Activated CD8-positive, alpha-beta memory T cell treated with anti-CD3 and anti-CD28 coated beads, Interleukin-2, amount 10 ng/mL, durations not matched to agents 7 days and 5 days (primary cell): ENCODE results near the gene DCANP1. TPM values are rescaled to one million over a fixed set of nuclear protein-coding genes. Genes with fewer than 3 reads are reported as not detected.

Experiments used
- ATAC-seq: fragments of 150-1000 bp; cut with Tn5 transposase; one replicate; pipeline ENCODE4 v1.10.0; 2021; ENCODE audit warnings: moderate library complexity
- CTCF ChIA-PET: fragments of 350-600 bp; sonication (Branson Sonifier 250); formaldehyde crosslinking; loops from one replicate; lab custom pipeline; 2021; ENCODE audit warnings: antibody characterized with exemption; lab: Charles Lee
- DNase-seq: peaks from one replicate; pipeline ENCODE4 v3.0.0-alpha.2; 2020
- H3K27ac Mint-ChIP-seq: one replicate; pipeline ENCODE4 v1.8.0; 2021; ENCODE audit warnings: mild to moderate bottlenecking, mixed read lengths
- H3K27me3 Mint-ChIP-seq: one replicate; pipeline ENCODE4 v1.8.0; 2021; ENCODE audit warnings: mixed read lengths
- H3K36me3 Mint-ChIP-seq: one replicate; pipeline ENCODE4 v1.8.0; 2021; ENCODE audit warnings: mild to moderate bottlenecking, mixed read lengths
- H3K4me1 Mint-ChIP-seq: one replicate; pipeline ENCODE4 v1.8.0; 2021; ENCODE audit warnings: mixed read lengths
- H3K4me3 Mint-ChIP-seq: one replicate; pipeline ENCODE4 v1.8.0; 2021; ENCODE audit warnings: mild to moderate bottlenecking, moderate library complexity, mixed read lengths
- H3K9me3 Mint-ChIP-seq: one replicate; pipeline ENCODE4 v1.8.0; 2022; ENCODE audit warnings: low read depth, mixed read lengths
- total RNA-seq, 2 experiments: library from RNA; stranded (reverse); gene quantifications; one replicate each; pipeline ENCODE4 v1.2.3, GENCODE V29; 2021

DCANP1 gene
- total RNA-seq, 2 experiments from 2014 or later = not detected

- Mint-ChIP-seq H3K4me3 (no peak overlapping the region), H3K27me3 (peaks cover 44% of the 10 kb centered on the region), H3K4me1 (no peaks in the 10 kb centered on the region), H3K36me3 (no peaks in the 10 kb centered on the region), H3K9me3 (no peaks in the 10 kb centered on the region), H3K27ac (no peak overlapping the region)
- DNase-seq (no peak), ATAC-seq (no peak)
- CTCF ChIA-PET = interaction anchor here (0.6 kb wide), 1 partner anchor 10 kb away, joined by 3 read pairs; no protein-coding TSS in a partner anchor
Observed at GRCh38 chr5:135473956-135474670, 27.0 kb upstream of the DCANP1 start.

GRCh38 chr5:135472141-135472540 is 25.0 kb upstream of the DCANP1 start:
- no peak for DNase-seq
- Mint-ChIP-seq H3K4me3 (no peak overlapping the region), H3K36me3 (no peaks in the 10 kb centered on the region), H3K27me3 (peaks cover 57% of the 10 kb centered on the region), H3K27ac (no peak overlapping the region), H3K4me1 (no peaks in the 10 kb centered on the region), H3K9me3 (no peaks in the 10 kb centered on the region)
- no peak for ATAC-seq
- CTCF ChIA-PET = interaction anchor here (0.7 to 1.7 kb wide), 4 partner anchors 10 to 94 kb away, joined by 3 to 6 read pairs (median 4); no protein-coding TSS in a partner anchor

GRCh38 chr5:135471726-135472125 is 24.6 kb upstream of the DCANP1 start:
- peaks cover 57% of the 10 kb centered on the region for H3K27me3 Mint-ChIP-seq
- DNase-seq (no peak), ATAC-seq (no peak)
- H3K9me3 Mint-ChIP-seq = no peaks in the 10 kb centered on the region
- H3K36me3 Mint-ChIP-seq = no peaks in the 10 kb centered on the region
- H3K4me3 Mint-ChIP-seq = no peak overlapping the region
- no peak overlapping the region for H3K27ac Mint-ChIP-seq
- no peaks in the 10 kb centered on the region for H3K4me1 Mint-ChIP-seq
- CTCF ChIA-PET = interaction anchor here (0.7 to 1.7 kb wide), 4 partner anchors 9 to 94 kb away, joined by 3 to 6 read pairs (median 4); no protein-coding TSS in a partner anchor

DNA sequence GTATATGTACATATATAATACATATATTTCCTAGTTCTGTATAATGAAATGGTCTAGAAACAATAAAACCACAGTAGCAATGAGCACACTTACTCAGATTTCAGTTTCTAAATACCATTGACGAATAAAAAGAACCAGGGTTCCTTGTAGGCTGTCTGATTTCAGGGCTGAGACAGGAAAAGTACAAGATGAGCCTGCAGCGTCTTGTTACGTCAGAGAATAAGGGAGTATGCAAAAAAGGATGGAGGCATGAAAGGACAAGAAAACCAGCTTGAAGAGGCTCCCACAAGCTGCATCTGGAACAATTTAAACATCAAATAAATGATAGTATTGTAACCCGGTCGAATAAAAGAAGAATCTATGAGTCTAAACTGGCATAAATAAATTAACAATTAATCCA is 22.8 kb upstream of the DCANP1 start:
- Mint-ChIP-seq H3K4me3 (no peak overlapping the region), H3K4me1 (peaks cover 3% of the 10 kb centered on the region), H3K9me3 (no peaks in the 10 kb centered on the region), H3K27me3 (peaks cover 66% of the 10 kb centered on the region), H3K36me3 (no peaks in the 10 kb centered on the region), H3K27ac (no peak overlapping the region)
- CTCF ChIA-PET = interaction anchor here (1.0 to 2.0 kb wide), 4 partner anchors 13 to 96 kb away, joined by 3 to 5 read pairs (median 4); no protein-coding TSS in a partner anchor
- DNase-seq = no peak
- ATAC-seq = no peak

DNA sequence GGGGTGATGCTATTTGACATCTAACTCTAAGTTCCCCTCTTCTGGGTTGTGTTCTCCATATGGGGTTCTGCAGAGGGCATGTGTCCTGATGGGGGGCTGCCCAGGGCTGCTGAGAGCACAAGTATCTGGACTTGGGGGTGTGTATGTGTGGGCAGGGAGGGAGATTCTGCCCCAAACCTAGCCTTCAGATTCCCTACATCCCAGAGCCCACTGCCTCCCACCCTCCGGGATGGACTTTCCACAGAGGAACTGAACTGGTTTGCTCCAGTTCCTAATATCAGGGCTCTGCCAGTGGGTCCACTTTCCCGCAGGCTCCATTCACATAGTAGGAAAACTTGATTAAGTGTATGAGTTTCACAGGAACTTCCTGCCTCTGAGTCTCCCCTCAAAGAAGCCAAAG is 21.4 kb upstream of the DCANP1 start:
- Mint-ChIP-seq H3K36me3 (no peaks in the 10 kb centered on the region), H3K4me1 (peaks cover 3% of the 10 kb centered on the region), H3K4me3 (no peak overlapping the region), H3K27me3 (peaks cover 72% of the 10 kb centered on the region), H3K27ac (no peak overlapping the region), H3K9me3 (no peaks in the 10 kb centered on the region)
- CTCF ChIA-PET = interaction anchor here (0.8 to 4.9 kb wide), 4 partner anchors 11 to 98 kb away, joined by 3 to 41 read pairs (median 4); no protein-coding TSS in a partner anchor
- no peak for DNase-seq
- no peak for ATAC-seq

GRCh38 chr5:135467871-135468485 is 20.8 kb upstream of the DCANP1 start:
- CTCF ChIA-PET = interaction anchor here (1.1 to 14.8 kb wide), 5 partner anchors 10 to 99 kb away, joined by 3 to 350 read pairs (median 17); no protein-coding TSS in a partner anchor
- DNase-seq = no peak
- no peak overlapping the region for H3K4me3 Mint-ChIP-seq

DNA sequence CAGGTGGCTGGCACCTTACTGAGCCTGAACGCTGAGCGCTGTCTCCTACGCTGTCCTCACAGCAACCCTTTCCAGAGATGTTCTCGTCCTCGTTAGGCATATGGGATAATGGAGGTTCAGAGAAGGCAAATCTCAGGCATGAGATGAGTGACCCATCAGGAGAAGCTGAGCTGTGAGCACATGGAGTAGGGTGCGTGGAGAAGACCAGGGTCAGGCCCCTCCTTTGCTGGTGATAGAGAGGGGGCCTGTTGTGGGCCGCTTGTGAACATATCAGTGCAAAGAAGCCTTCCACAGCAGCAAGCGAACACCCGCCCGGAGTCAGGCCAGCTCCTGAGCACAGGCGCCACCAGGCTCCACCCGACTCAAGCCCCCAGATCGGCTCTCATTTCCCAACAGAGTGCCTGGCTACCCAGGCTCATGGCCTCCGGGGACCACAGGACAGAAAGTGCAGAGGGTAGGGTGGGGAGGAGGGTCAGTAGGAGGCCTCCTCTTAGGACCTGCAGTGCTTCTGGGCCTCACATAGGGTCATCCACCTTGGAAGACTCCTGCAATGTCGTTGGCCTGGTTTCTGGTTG is 20.0 kb upstream of the DCANP1 start:
- no peak overlapping the region for H3K27ac Mint-ChIP-seq
- DNase-seq = no peak
- CTCF ChIA-PET = interaction anchor here (1.1 to 14.8 kb wide), 13 partner anchors 8 to 359 kb away, joined by 3 to 350 read pairs (median 6); no protein-coding TSS in a partner anchor
- no peaks in the 10 kb centered on the region for H3K36me3 Mint-ChIP-seq
- peaks cover 3% of the 10 kb centered on the region for H3K4me1 Mint-ChIP-seq
- peaks cover 75% of the 10 kb centered on the region for H3K27me3 Mint-ChIP-seq
- no peak overlapping the region for H3K4me3 Mint-ChIP-seq
- ATAC-seq = no peak
- H3K9me3 Mint-ChIP-seq = no peaks in the 10 kb centered on the region

More at GRCh38 chr5:135467871-135468485, 20.8 kb upstream of the DCANP1 start:
- no peak overlapping the region for H3K27ac Mint-ChIP-seq
- H3K36me3 Mint-ChIP-seq = no peaks in the 10 kb centered on the region
- H3K9me3 Mint-ChIP-seq = no peaks in the 10 kb centered on the region
- H3K27me3 Mint-ChIP-seq = peaks cover 73% of the 10 kb centered on the region
- ATAC-seq = no peak
- H3K4me1 Mint-ChIP-seq = peaks cover 3% of the 10 kb centered on the region

DNA sequence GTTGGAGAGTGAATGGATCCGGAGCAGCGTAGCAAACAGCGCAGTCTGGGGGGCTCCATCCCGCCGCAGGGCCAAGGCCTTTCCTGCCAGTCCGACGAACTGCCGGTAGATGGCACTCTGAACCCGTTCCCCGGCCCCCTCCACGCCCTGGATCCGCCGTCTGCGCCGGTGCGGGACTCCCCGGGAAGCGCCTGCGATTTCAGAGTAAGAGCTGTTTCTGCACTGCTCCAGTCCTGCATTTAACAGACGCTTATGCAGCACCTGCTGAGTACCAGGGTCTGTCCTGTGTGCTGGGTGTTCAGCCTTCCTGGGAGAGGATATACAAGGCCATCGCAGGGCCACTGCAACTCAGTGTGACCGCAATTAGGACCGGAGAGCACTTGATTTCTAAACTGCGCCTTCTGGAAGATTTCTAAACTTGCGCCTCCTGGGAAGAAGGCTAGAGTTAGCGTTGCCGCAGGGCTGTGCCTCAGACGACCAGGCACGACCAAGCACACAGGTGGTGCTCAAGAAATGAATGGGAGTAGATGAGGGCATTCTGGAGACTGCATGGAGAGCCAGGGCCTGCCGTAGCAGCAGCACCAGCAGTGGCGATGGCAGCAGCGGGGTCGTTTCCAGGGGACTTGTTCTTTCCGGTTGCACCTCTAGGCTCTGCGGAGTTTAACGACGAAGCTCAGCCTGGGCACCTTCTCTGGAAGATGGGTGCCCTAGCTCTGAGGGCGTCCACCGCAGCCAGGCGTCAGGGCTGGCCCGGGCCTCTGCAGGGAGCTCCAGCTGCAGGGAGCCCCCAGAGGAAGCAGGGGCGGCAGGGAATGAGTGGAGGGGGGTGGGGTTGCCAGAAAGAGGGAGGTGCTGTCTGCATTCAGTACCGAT is 19.3 kb upstream of the DCANP1 start:
- Mint-ChIP-seq H3K4me1 (peaks cover 3% of the 10 kb centered on the region), H3K9me3 (no peaks in the 10 kb centered on the region), H3K36me3 (no peaks in the 10 kb centered on the region), H3K27ac (no peak overlapping the region), H3K4me3 (no peak overlapping the region), H3K27me3 (peaks cover 69% of the 10 kb centered on the region)
- ATAC-seq (peak; percentile 83), DNase-seq (peak; percentile 77)
- CTCF ChIA-PET = interaction anchor here (0.6 to 14.8 kb wide), 23 partner anchors 9 to 364 kb away, joined by 3 to 350 read pairs (median 4); partner anchors contain the start of gene DCANP1

- Mint-ChIP-seq H3K9me3 (no peaks in the 10 kb centered on the region), H3K4me3 (no peak overlapping the region), H3K27ac (no peak overlapping the region), H3K36me3 (no peaks in the 10 kb centered on the region), H3K27me3 (peaks cover 65% of the 10 kb centered on the region), H3K4me1 (peaks cover 3% of the 10 kb centered on the region)
- no peak for ATAC-seq
- CTCF ChIA-PET = interaction anchor here (0.7 to 14.8 kb wide), 19 partner anchors 8 to 365 kb away, joined by 3 to 350 read pairs (median 4); partner anchors contain the start of gene DCANP1
- DNase-seq = no peak
Observed at GRCh38 chr5:135465391-135466122, 18.4 kb upstream of the DCANP1 start.

DNA sequence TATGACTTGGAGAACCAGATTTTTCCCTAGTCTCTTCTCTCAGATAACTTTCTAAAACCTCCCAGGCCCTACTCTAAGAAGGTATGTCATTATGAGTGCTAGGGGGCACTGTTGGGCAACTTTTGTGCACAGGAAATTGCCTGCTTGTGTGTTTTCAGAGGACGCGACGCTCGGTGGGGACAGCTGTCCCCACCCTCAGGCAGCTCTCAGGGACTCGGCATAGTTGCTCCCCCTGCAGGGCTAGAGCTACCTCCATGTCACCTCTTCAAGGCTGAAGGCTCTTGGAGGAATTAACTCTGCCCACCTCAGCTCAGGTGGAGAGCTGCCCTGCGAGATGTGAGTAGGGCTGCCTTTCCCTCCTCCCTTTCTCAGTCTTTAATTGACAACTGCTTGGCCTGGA is 15.2 kb upstream of the DCANP1 start:
- CTCF ChIA-PET = interaction anchor here (0.7 to 14.8 kb wide), 10 partner anchors 10 to 372 kb away, joined by 3 to 350 read pairs (median 4); partner anchors contain the start of gene SLC25A48

DNA sequence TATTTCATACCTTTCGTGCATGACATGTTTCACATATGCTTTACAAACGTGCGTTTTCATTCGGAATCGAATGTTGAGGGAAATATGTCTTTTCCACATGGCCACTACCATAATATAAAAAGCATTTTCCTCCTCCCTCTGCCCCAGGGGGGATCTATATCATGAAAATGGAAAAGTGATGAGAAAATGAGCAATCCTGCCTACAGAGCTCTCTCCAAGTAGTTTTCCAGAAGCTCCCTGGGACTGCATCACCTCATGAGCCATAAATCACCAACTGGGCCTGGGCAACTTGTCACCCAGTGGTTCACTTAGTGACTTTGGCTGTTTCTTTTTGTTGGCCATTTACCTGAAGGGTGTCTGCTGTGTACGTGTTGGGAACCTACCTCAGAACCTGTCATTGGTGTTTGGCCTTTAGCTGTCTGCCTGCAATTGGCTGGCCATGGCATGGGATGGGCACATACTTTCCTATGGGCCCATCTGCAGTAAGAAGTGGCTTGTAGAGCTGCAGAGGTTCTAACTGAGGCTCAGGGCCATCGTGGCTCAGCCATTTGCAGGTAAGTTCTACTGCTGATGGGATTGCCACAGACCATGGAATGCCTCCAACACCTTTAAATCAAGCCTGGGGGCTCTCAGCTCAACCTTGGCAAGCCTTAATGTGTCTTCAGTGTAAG is 14.5 kb upstream of the DCANP1 start:
- ATAC-seq = no peak
- CTCF ChIA-PET = interaction anchor here (0.7 to 14.8 kb wide), 9 partner anchors 12 to 373 kb away, joined by 3 to 350 read pairs (median 4); partner anchors contain the start of gene SLC25A48
- DNase-seq = no peak
- no peaks in the 10 kb centered on the region for H3K9me3 Mint-ChIP-seq
- no peak overlapping the region for H3K27ac Mint-ChIP-seq
- H3K4me1 Mint-ChIP-seq = peaks cover 3% of the 10 kb centered on the region
- H3K27me3 Mint-ChIP-seq = peaks cover 57% of the 10 kb centered on the region
- H3K4me3 Mint-ChIP-seq = no peak overlapping the region
- no peaks in the 10 kb centered on the region for H3K36me3 Mint-ChIP-seq

More for the DNA sequence above, 15.2 kb upstream of the DCANP1 start:
- Mint-ChIP-seq H3K9me3 (no peaks in the 10 kb centered on the region), H3K27me3 (peaks cover 60% of the 10 kb centered on the region), H3K27ac (no peak overlapping the region), H3K4me3 (no peak overlapping the region), H3K4me1 (peaks cover 3% of the 10 kb centered on the region), H3K36me3 (no peaks in the 10 kb centered on the region)
- ATAC-seq (peak; percentile 82), DNase-seq (peak; percentile 77)
